Measurements from ENCODE around the gene SLC30A4. TPM values are rescaled to one million over a fixed set of nuclear protein-coding genes. Genes with fewer than 3 reads are reported as not detected.
"Not testable (repeated sequence)": the region's sequence is repeated elsewhere in the genome, so short reads cannot be mapped to it uniquely, and the experiment has no call there.

The SLC30A4 gene
- total RNA-seq, 4 donors from 2014 or later: 9.4 to 14.0 (median 11.6) TPM

DNA sequence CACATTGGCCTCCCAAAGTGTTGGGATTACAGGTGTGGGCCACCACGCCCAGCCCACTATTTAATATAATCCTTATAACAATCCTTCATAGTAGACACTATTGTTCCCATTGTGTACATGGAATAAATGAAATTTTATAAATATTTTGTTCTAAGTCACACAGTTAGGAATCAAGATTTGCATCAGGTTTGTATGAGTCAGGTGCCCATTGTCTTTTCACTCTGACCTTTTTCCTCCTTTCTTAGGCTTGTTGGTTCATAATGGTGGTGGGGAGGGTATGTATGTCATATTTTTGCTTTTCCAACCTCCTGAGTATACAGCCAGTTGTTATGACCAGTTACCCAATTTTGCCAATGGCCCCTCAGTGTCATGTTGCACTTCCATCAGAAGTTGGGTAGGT lies 18.0 kb upstream of the SLC30A4 start:
- 100% methylated on average over 1 of the region's 1 CpG for WGBS
- Histone ChIP-seq H3K4me3 (no peak overlapping the region), H3K36me3 (no peaks in the 10 kb centered on the region), H3K27me3 (no peaks in the 10 kb centered on the region), H3K27ac (replicated peaks in 1 of 4) (no peak overlapping the region), H3K4me1 (peaks cover 0 to 6% (median 3%) of the 10 kb centered on the region in 4 donors), H3K9me3 (no peaks in the 10 kb centered on the region)
- TF ChIP-seq POLR2A (IDR thresholded peaks at IDR 0.05; ENCODE audit: low read depth) (no peak), POLR2AphosphoS5 (IDR thresholded peaks at IDR 0.05) (no peak), EP300 (IDR thresholded peaks at IDR 0.05) (no peak)
- TF ChIP-seq, protein P1, sequence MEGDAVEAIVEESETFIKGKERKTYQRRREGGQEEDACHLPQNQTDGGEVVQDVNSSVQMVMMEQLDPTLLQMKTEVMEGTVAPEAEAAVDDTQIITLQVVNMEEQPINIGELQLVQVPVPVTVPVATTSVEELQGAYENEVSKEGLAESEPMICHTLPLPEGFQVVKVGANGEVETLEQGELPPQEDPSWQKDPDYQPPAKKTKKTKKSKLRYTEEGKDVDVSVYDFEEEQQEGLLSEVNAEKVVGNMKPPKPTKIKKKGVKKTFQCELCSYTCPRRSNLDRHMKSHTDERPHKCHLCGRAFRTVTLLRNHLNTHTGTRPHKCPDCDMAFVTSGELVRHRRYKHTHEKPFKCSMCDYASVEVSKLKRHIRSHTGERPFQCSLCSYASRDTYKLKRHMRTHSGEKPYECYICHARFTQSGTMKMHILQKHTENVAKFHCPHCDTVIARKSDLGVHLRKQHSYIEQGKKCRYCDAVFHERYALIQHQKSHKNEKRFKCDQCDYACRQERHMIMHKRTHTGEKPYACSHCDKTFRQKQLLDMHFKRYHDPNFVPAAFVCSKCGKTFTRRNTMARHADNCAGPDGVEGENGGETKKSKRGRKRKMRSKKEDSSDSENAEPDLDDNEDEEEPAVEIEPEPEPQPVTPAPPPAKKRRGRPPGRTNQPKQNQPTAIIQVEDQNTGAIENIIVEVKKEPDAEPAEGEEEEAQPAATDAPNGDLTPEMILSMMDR (IDR thresholded peaks at IDR 0.05): no peak
- intact Hi-C loops (cut with DNase I): no loop called here
- DNase-seq (ENCODE audit: extremely low spot score): no peak

DNA sequence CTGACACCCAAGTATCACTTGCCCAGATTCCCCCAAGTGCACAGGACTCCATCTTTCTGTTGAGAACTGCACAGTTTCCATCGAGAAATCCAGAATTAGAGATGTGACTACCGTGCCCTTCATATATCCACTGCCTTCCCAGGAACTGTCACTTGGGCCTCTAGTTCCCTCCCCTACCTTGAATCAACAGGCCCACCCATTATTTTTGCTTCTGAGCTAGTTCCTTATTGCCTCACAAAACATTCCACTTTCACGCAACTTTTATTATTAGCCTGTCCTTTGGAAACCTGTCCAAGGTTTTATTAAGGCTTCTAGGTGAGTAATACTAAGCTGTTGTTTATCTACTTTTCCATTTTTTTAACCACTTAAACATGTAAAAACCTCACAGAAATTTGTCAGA lies 17.1 kb upstream of the SLC30A4 start:
- H3K9me3 ChIP-seq: no peaks in the 10 kb centered on the region
- intact Hi-C loops (cut with DNase I): no loop called here
- H3K4me1 ChIP-seq: peaks cover 0 to 6% (median 3%) of the 10 kb centered on the region in 4 donors
- TF ChIP-seq, protein P1 (IDR thresholded peaks at IDR 0.05): no peak
- TF ChIP-seq POLR2AphosphoS5 (IDR thresholded peaks at IDR 0.05) (no peak), EP300 (IDR thresholded peaks at IDR 0.05) (no peak), POLR2A (IDR thresholded peaks at IDR 0.05; ENCODE audit: low read depth) (no peak)
- H3K27ac ChIP-seq (replicated peaks in 1 of 4): no peak overlapping the region
- H3K36me3 ChIP-seq: no peaks in the 10 kb centered on the region
- 95% methylated on average over 3 of the region's 3 CpGs for WGBS
- DNase-seq (ENCODE audit: extremely low spot score): no peak
- H3K27me3 ChIP-seq: no peaks in the 10 kb centered on the region
- H3K4me3 ChIP-seq: no peak overlapping the region

DNA sequence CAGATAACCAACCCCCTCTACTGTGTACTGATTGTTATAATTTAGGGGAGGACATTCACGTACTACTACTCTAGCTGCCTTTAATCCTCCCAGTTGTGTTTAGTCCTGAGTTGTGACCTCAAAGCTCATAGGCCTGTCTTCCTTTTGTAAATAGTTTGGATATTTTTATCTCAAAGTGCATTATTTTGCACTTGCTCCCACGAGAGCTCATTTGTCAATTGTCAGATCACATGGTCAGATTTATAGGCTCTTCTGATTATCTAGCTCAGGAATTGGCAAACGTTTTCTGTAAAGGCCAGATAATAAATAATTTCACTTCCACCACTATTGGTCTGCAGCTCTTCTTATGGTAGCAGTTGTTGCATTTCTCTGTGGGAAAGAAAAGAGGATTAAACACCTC lies 14.4 kb upstream of the SLC30A4 start:
- no peak for DNase-seq (ENCODE audit: extremely low spot score)
- intact Hi-C loops (cut with DNase I): no loop called here
- Histone ChIP-seq H3K4me1 (peaks cover 0 to 6% (median 3%) of the 10 kb centered on the region in 4 donors), H3K4me3 (no peak overlapping the region), H3K27me3 (no peaks in the 10 kb centered on the region), H3K27ac (replicated peaks in 1 of 4) (no peak overlapping the region), H3K9me3 (no peaks in the 10 kb centered on the region), H3K36me3 (no peaks in the 10 kb centered on the region)
- 28% methylated on average over 3 of the region's 3 CpGs for WGBS
- TF ChIP-seq EP300 (IDR thresholded peaks at IDR 0.05) (no peak), POLR2A (IDR thresholded peaks at IDR 0.05; ENCODE audit: low read depth) (no peak), POLR2AphosphoS5 (IDR thresholded peaks at IDR 0.05) (no peak)
- TF ChIP-seq, protein P1 (IDR thresholded peaks at IDR 0.05): no peak

DNA sequence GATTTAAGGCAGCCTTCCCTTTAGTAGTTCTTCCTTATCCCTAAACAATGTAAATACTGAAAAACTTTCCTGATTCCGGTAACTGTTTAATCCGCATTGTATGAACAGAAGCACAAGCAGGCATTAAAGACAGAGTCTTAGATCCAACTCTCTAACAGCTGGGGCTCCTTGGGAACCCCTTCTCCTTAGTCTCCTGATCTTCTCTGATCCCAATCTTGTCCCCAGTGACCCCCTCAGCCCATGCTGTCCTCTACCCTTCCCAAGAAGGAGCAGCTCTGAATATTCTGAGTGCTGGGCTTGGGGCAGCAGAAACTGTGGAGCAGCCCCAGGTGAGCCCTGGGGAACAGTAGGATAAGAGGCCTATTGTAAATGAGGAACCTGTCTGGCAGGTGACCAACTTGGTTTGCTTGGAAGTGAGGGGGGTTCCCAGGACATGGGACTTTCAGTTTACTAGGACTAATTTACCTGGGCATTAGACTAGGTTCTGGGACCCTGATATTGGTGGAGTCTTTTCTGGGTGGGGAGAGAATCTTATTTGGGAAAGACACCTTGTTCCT lies 13.0 kb upstream of the SLC30A4 start:
- Histone ChIP-seq H3K36me3 (no peaks in the 10 kb centered on the region), H3K9me3 (no peaks in the 10 kb centered on the region), H3K27me3 (no peaks in the 10 kb centered on the region), H3K4me1 (peaks cover 0 to 6% (median 3%) of the 10 kb centered on the region in 4 donors), H3K4me3 (no peak overlapping the region), H3K27ac (replicated peaks in 1 of 4) (no peak overlapping the region)
- TF ChIP-seq, protein P1 (IDR thresholded peaks at IDR 0.05): no peak
- 85% methylated on average over 2 of the region's 2 CpGs for WGBS
- intact Hi-C loops (cut with DNase I): no loop called here
- no peak for DNase-seq (ENCODE audit: extremely low spot score)

DNA sequence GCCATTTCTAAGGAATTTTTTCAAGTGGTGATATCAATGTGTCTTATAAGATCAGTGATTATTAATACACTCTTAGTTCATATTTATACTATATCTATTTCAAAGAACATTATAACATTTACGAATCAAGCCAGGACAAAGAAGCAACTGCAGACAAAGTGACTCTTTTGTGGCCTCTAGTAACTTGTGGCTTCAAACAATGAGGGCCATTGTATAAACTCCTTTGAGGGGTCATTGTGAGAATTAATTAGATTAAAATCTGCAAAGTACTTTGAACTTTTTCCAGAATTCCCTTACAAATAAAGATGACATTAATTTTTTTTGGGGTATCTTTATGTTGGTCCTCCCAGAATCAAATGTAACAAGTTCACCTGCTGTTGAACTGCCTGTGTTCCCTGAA lies 12.3 kb upstream of the SLC30A4 start:
- intact Hi-C loops (cut with DNase I): no loop called here
- TF ChIP-seq, protein P1 (IDR thresholded peaks at IDR 0.05): no peak
- no peak for TF ChIP-seq POLR2AphosphoS5 (IDR thresholded peaks at IDR 0.05)
- no peak for TF ChIP-seq POLR2A (IDR thresholded peaks at IDR 0.05; ENCODE audit: low read depth)
- TF ChIP-seq EP300 (IDR thresholded peaks at IDR 0.05): no peak
- no peak overlapping the region for H3K4me3 ChIP-seq
- no peaks in the 10 kb centered on the region for H3K36me3 ChIP-seq
- H3K9me3 ChIP-seq: no peaks in the 10 kb centered on the region
- no peaks in the 10 kb centered on the region for H3K27me3 ChIP-seq
- H3K4me1 ChIP-seq: peaks cover 0 to 6% (median 3%) of the 10 kb centered on the region in 4 donors
- no peak for DNase-seq (ENCODE audit: extremely low spot score)
- WGBS: 79% methylated on average over 1 of the region's 1 CpG
- H3K27ac ChIP-seq (replicated peaks in 1 of 4): no peak overlapping the region

DNA sequence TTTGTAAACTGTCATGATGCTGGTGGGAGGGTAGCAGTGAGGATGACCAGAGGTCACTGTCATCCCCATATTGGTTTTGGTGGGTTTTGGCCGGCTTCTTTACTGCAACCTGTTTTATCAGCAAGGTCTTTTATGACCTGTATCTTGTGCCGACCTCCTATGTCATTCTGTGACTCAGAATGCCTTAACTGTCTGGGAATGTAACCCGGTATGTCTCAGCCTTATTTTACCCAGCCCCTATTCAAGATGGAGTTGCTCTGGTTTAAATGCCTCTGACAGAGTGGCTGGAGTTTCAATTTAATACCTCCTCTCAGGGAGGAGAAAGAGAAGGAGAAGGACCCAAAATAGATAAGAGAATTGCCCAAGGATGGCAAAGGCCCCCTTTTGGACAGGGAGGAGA lies 10.3 kb upstream of the SLC30A4 start:
- not testable (repeated sequence) for DNase-seq (ENCODE audit: extremely low spot score)

More for the DNA sequence above, 10.3 kb upstream of the SLC30A4 start:
- H3K27ac ChIP-seq (replicated peaks in 1 of 4); intact Hi-C loops (cut with DNase I); H3K9me3 ChIP-seq; H3K4me1 ChIP-seq; H3K36me3 ChIP-seq; H3K27me3 ChIP-seq; H3K4me3 ChIP-seq: not testable (repeated sequence)
- 85% methylated on average over 3 of the region's 3 CpGs for WGBS

Measured in esophagus muscularis mucosa (tissue), 4 donors.